LNCaP clone FGC (cell line): ENCODE measurements around the gene SLC4A4.
A peak's percentile ranks its signal among the peaks of the same experiment; 100 is the strongest.

Source experiments
- DNase-seq: peaks from one replicate; pipeline ENCODE4 v3.0.0-alpha.2; 2011; ENCODE audit warnings: low read depth
- H3K4me3 ChIP-seq: 2 replicates; pipeline ENCODE4 v1.5.1; 2011; ENCODE audit warnings: mild to moderate bottlenecking, low read depth, low read length, control low read depth
- CTCF ChIP-seq: IDR thresholded peaks from 2 replicates; pipeline ENCODE4 v1.5.1; 2012; ENCODE audit warnings: mild to moderate bottlenecking; ENCODE audit not compliant: control insufficient read depth, insufficient read depth; ENCODE audit errors: extremely low read depth

SLC4A4 gene

DNA sequence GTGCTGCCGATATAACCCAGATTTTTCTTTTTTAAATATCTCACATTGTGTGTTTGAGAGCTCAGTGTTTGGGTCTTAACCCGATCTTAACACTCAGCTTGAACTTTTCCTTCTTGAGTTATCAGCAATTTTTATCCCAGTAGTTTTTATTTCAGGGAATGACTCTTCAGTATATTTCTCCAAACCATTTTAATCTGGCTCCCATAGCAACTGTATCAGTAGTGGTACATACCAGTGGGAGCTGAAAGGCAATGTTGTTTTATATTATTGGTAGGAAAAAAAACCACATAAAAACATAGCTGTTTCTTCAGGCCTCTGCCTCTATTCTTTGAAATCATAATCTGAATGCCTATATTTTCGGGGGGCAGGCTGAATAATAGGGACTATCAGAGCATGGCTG, 111.1 kb downstream of the SLC4A4 start:
- DNase-seq, result no peak
- no peak for TF ChIP-seq CTCF
- H3K4me3 ChIP-seq, result no peak overlapping the region

DNA sequence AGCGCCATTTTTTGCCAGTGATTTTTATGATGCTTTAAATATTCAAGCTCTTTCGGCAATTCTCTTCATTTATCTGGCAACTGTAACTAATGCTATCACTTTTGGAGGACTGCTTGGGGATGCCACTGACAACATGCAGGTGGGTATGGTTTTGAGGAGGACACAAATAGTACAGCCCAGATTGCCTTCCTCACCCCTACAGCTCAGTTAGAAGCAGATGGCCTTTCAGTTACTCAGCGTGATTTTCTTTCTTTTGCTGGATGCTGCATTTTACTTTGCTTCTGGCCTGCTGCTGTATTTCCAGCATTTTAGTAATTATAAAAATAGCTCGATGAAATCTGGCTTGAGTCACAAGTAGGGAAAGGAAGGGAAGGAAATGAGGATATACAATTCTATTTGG, 114.7 kb downstream of the SLC4A4 start:
- no peak for TF ChIP-seq CTCF
- DNase-seq, result no peak
- no peak overlapping the region for H3K4me3 ChIP-seq

GRCh38 chr4:71456841-71457240, 118.0 kb downstream of the SLC4A4 start:
- H3K4me3 ChIP-seq, result no peak overlapping the region
- TF ChIP-seq CTCF, result no peak
- DNase-seq, result no peak

- no peak for TF ChIP-seq CTCF
- no peak overlapping the region for H3K4me3 ChIP-seq
- peak; percentile 93 for DNase-seq
Measured at GRCh38 chr4:71460371-71460770, 121.6 kb downstream of the SLC4A4 start.

GRCh38 chr4:71461422-71461821, 122.6 kb downstream of the SLC4A4 start:
- DNase-seq, result no peak
- no peak overlapping the region for H3K4me3 ChIP-seq
- TF ChIP-seq CTCF, result no peak

DNA sequence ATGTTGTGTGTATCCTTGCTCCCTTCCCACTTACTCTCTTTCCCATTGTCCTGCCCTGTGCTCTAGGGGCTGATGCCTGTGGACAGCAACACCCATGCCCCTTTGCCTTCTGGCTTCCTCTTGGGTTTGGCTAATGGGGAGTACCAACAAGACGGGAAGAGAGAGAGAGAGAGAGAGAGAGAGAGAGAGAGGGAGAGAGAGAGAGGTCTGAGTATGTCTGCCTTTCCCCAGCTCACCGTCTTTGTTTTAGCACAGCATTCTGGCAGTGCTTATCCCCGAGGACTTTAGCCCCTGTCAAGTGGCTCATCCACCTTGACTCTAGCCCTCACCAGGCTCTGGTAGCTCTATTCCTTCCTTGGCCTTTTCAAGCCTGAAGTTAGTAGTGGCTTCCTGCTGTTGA, 128.0 kb downstream of the SLC4A4 start:
- no peak for DNase-seq
- TF ChIP-seq CTCF, result no peak

GRCh38 chr4:71468116-71468710, 129.4 kb downstream of the SLC4A4 start:
- DNase-seq, result peak; percentile 77
- TF ChIP-seq CTCF, result no peak
- H3K4me3 ChIP-seq, result no peak overlapping the region

More for the DNA sequence above, 128.0 kb downstream of the SLC4A4 start:
- no peak overlapping the region for H3K4me3 ChIP-seq
